ENCODE data around the gene SNIP1.

- TF ChIP-seq ZFX (IDR thresholded peaks at IDR 0.05), result no peak
- no peak for TF ChIP-seq CTCF (conservative IDR thresholded peaks at IDR 0.05)
These were observed 20.9 kb upstream of the SNIP1 start for GRCh38 chr1:37574834-37575480.

Data from C4-2B (cell line).